SK-N-SH (cell line): ENCODE data around the gene USP13. TPM values are rescaled to one million over a fixed set of nuclear protein-coding genes. Genes with fewer than 3 reads are reported as not detected.

Source experiments
- CTCF ChIA-PET: fragments of 300-600, 350-600 bp; formaldehyde crosslinking; extraction: SDS; loops from one replicate; lab custom pipeline; 2021; lab: Yijun Ruan, JAX
- POLR2A ChIA-PET: fragments of 350-600 bp; sonication (Branson Sonifier 250); formaldehyde crosslinking; extraction: SDS; loops from one replicate; lab custom pipeline; 2020; ENCODE audit warnings: antibody characterized with exemption, inconsistent platforms; lab: Yijun Ruan, JAX
- DNase-seq: peaks from one replicate; pipeline ENCODE4 v3.0.0; 2012
- H2AFZ ChIP-seq: fragments of 200-600 bp; sonication (generic); 2 replicates; pipeline ENCODE4 v1.8.1; 2016; ENCODE audit warnings: antibody characterized with exemption, mild to moderate bottlenecking, low read depth
- H3F3A ChIP-seq: fragments of 200-600 bp; sonication (generic); replicated peaks from 2 replicates; pipeline ENCODE3; 2016; ENCODE audit warnings: antibody characterized with exemption, mild to moderate bottlenecking; ENCODE audit not compliant: insufficient read depth
- H3K27ac ChIP-seq, 2 experiments: fragments of 200-500 bp in 1 of 2; fragments of 200-600 bp in 1 of 2; sonication (Bioruptor generic) in 1 of 2; sonication (generic), shearing (Covaris generic) in 1 of 2; 2 replicates each; pipeline versions ENCODE4 v1.5.1 to v1.6.1; 2014 to 2016; ENCODE audit warnings: low read depth in 2 of 2, inconsistent platforms in 1 of 2, low read length in 1 of 2, mild to moderate bottlenecking in 1 of 2, mixed read lengths in 1 of 2
- H3K27me3 ChIP-seq: fragments of 200-600 bp; sonication (generic), shearing (Covaris generic); 2 replicates; pipeline ENCODE4 v1.6.1; 2016; ENCODE audit warnings: mixed run types; ENCODE audit not compliant: insufficient read depth
- H3K36me3 ChIP-seq, 2 experiments: fragments of 200-500 bp in 1 of 2; fragments of 200-600 bp in 1 of 2; sonication (Bioruptor generic) in 1 of 2; sonication (generic) in 1 of 2; replicated peaks in 1 of 2; 2 replicates each; pipeline versions ENCODE3 to v1.5.1; 2014 to 2016; ENCODE audit warnings: low read length in 1 of 2, mild to moderate bottlenecking in 1 of 2; ENCODE audit not compliant: insufficient read depth in 2 of 2, control insufficient read depth in 1 of 2
- H3K4me1 ChIP-seq, 2 experiments: fragments of 200-500 bp in 1 of 2; fragments of 200-600 bp in 1 of 2; sonication (Bioruptor generic) in 1 of 2; sonication (generic), shearing (Covaris generic) in 1 of 2; 2 replicates each; pipeline versions ENCODE4 v1.5.1 to v1.6.1; 2014 to 2016; ENCODE audit warnings: low read depth in 1 of 2, low read length in 1 of 2, mixed run types in 1 of 2; ENCODE audit not compliant: insufficient read depth in 2 of 2, control insufficient read depth in 1 of 2
- H3K4me2 ChIP-seq: fragments of 200-600 bp; sonication (generic), shearing (Covaris generic); 2 replicates; pipeline ENCODE4 v1.6.1; 2017; ENCODE audit warnings: mixed run types
- H3K4me3 ChIP-seq, 2 experiments: fragments of 200-500 bp in 1 of 2; fragments of 200-600 bp in 1 of 2; sonication (Bioruptor generic) in 1 of 2; sonication (generic), shearing (Covaris generic) in 1 of 2; 2 replicates each; pipeline versions ENCODE4 v1.5.1 to v1.8.1; 2014 to 2016; ENCODE audit warnings: low read depth in 2 of 2, inconsistent platforms in 1 of 2, low read length in 1 of 2, mild to moderate bottlenecking in 1 of 2, mixed read lengths in 1 of 2, moderate library complexity in 1 of 2
- H3K79me2 ChIP-seq: fragments of 200-600 bp; sonication (generic); 2 replicates; pipeline ENCODE4 v1.8.1; 2017; ENCODE audit warnings: mild to moderate bottlenecking; ENCODE audit not compliant: insufficient read depth
- H3K9ac ChIP-seq: fragments of 200-600 bp; sonication (generic); 2 replicates; pipeline ENCODE4 v1.6.1; 2017; ENCODE audit warnings: mixed run types
- H3K9me2 ChIP-seq: fragments of 200-600 bp; sonication (generic); 2 replicates; pipeline ENCODE4 v1.6.1; 2017; ENCODE audit warnings: mixed run types
- H3K9me3 ChIP-seq: fragments of 200-600 bp; sonication (generic); 2 replicates; pipeline ENCODE4 v1.6.1; 2017; ENCODE audit warnings: mixed run types, mild to moderate bottlenecking, moderate library complexity
- H4K20me1 ChIP-seq: fragments of 200-600 bp; sonication (generic); 2 replicates; pipeline ENCODE4 v1.6.1; 2017; ENCODE audit warnings: mild to moderate bottlenecking, mixed run types; ENCODE audit not compliant: insufficient read depth
- CHD2 ChIP-seq: fragments of 150-350 bp; IDR thresholded peaks from 2 replicates; pipeline ENCODE4 v1.6.1; 2018; ENCODE audit warnings: low read length; ENCODE audit not compliant: partially characterized antibody
- CTCF ChIP-seq: fragments of 200-600 bp; sonication (generic); IDR thresholded peaks from 2 replicates; pipeline ENCODE4 v1.6.1; 2017; ENCODE audit warnings: antibody characterized with exemption, mild to moderate bottlenecking, moderate library complexity
- FOSL2 ChIP-seq: IDR thresholded peaks from 2 replicates; pipeline ENCODE4 v1.4.0; 2012; ENCODE audit warnings: low read depth, mild to moderate bottlenecking, moderate library complexity, borderline replicate concordance
- FOXJ3 ChIP-seq: sonication (generic); formaldehyde crosslinking; IDR thresholded peaks from 2 replicates; pipeline ENCODE4 v1.5.1; 2020; ENCODE audit warnings: mild to moderate bottlenecking, missing genetic modification reagents
- FOXM1 ChIP-seq: IDR thresholded peaks from 2 replicates; pipeline ENCODE4 v1.4.0; 2012; ENCODE audit warnings: low read depth, mild to moderate bottlenecking
- GABPA ChIP-seq: IDR thresholded peaks from 2 replicates; pipeline ENCODE4 v1.4.0; 2012; ENCODE audit warnings: low read depth, mild to moderate bottlenecking
- JUND ChIP-seq: IDR thresholded peaks from 2 replicates; pipeline ENCODE4 v1.4.0; 2012
- MXI1 ChIP-seq: IDR thresholded peaks from 2 replicates; pipeline ENCODE4 v1.6.1; 2012; ENCODE audit warnings: mild to moderate bottlenecking, low read depth, low read length, improper control_type of control experiment
- NRF1 ChIP-seq: IDR thresholded peaks from 2 replicates; pipeline ENCODE4 v1.6.1; 2012; ENCODE audit warnings: low read depth, mild to moderate bottlenecking, low read length
- TAF1 ChIP-seq: IDR thresholded peaks from 2 replicates; pipeline ENCODE4 v1.6.1; 2012; ENCODE audit warnings: low read depth, mild to moderate bottlenecking, low read length, moderate library complexity, borderline replicate concordance
- TCF12 ChIP-seq: IDR thresholded peaks from 2 replicates; pipeline ENCODE4 v1.4.0; 2012
- TEAD4 ChIP-seq: IDR thresholded peaks from 2 replicates; pipeline ENCODE4 v1.4.0; 2012; ENCODE audit warnings: mild to moderate bottlenecking, borderline replicate concordance; ENCODE audit not compliant: insufficient read depth
- YY1 ChIP-seq: IDR thresholded peaks from 2 replicates; pipeline ENCODE4 v1.4.0; 2012; ENCODE audit warnings: low read depth, mild to moderate bottlenecking
- WGBS: methylation state at CpG from one replicate; pipeline ENCODE4 v1.1.6; 2017; ENCODE audit warnings: low lambda C conversion rate; 5-methylcytosine and 5-hydroxymethylcytosine counted together
- polyA plus RNA-seq, 3 experiments: library from polyadenylated mRNA; depleted of rRNA; stranded (reverse); fragments of >200 nt; gene quantifications; 2 replicates each; pipeline ENCODE4 v1.2.3, GENCODE V29; 2012

Gene USP13
- polyA plus RNA-seq, 1 of the 3 experiments (the other 2 are of a cell fraction), result 8.2 TPM

- Histone ChIP-seq H4K20me1 (peaks cover 41% of the 10 kb centered on the region; the same call in 1 of the 2 replicates), H3F3A (peaks cover 7% of the 10 kb centered on the region), H3K4me3 (no peak overlapping the region), H3K9me3 (no peaks in the 10 kb centered on the region), H3K79me2 (peaks cover 99% of the 10 kb centered on the region), H3K27me3 (no peaks in the 10 kb centered on the region), H3K9ac (no peak overlapping the region), H3K27ac (no peak overlapping the region), H3K36me3 (no peaks in the 10 kb centered on the region), H3K9me2 (no peaks in the 10 kb centered on the region), H3K4me1 (peaks cover 5 to 12% of the 10 kb centered on the region in 2 experiments; a peak in 2 of 4 replicates), H2AFZ (no peak overlapping the region), H3K4me2 (no peak overlapping the region)
- ChIA-PET POLR2A (interaction anchor here (1.1 kb wide), 1 partner anchor 14 kb away, joined by 3 read pairs; no protein-coding TSS in a partner anchor), CTCF (interaction anchor here (1.1 kb wide), 1 partner anchor 17 kb away, joined by 4 read pairs; no protein-coding TSS in a partner anchor)
- WGBS, result 63% methylated on average over 7 of the region's 8 CpGs
- TF ChIP-seq FOXJ3 (no peak), GABPA (no peak), MXI1 (peak; percentile 94), CHD2 (no peak), YY1 (no peak), TCF12 (no peak)
- peak; percentile 64 for DNase-seq
Measured at GRCh38 chr3:179666436-179667035, 13.7 kb downstream of the USP13 start.

- TF ChIP-seq TAF1, result no peak
- TF ChIP-seq CHD2, result no peak
- TF ChIP-seq NRF1, result no peak
- H3K27me3 ChIP-seq, result no peaks in the 10 kb centered on the region
- peaks cover 10 to 12% of the 10 kb centered on the region in 2 experiments; a peak in 3 of 4 replicates for H3K4me1 ChIP-seq
- H3K9me3 ChIP-seq, result no peaks in the 10 kb centered on the region
- POLR2A ChIA-PET, result no interaction called here
- H3K9ac ChIP-seq, result no peak overlapping the region
- WGBS, result 100% methylated on average over 1 of the region's 1 CpG
- DNase-seq, result no peak
- no peaks in the 10 kb centered on the region for H3K36me3 ChIP-seq
- peaks cover 51% of the 10 kb centered on the region; the same call in 1 of the 2 replicates for H4K20me1 ChIP-seq
- CTCF ChIA-PET, result no interaction called here
- peaks cover 99% of the 10 kb centered on the region for H3K79me2 ChIP-seq
- H3F3A ChIP-seq, result peaks cover 7% of the 10 kb centered on the region
- H2AFZ ChIP-seq, result no peak overlapping the region
- H3K9me2 ChIP-seq, result no peaks in the 10 kb centered on the region
- H3K4me2 ChIP-seq, result no peak overlapping the region
- no peak overlapping the region for H3K27ac ChIP-seq
- no peak overlapping the region for H3K4me3 ChIP-seq
Measured at GRCh38 chr3:179668429-179668828, 15.6 kb downstream of the USP13 start.

GRCh38 chr3:179670311-179670710, 17.5 kb downstream of the USP13 start:
- Histone ChIP-seq H3K4me3 (no peak overlapping the region), H2AFZ (no peak overlapping the region), H3K9me3 (no peaks in the 10 kb centered on the region), H3K36me3 (no peaks in the 10 kb centered on the region), H3K9me2 (no peaks in the 10 kb centered on the region), H3K9ac (no peak overlapping the region), H3K79me2 (peaks cover 99% of the 10 kb centered on the region), H3K27me3 (no peaks in the 10 kb centered on the region), H3K4me1 (peaks cover 10 to 12% of the 10 kb centered on the region in 2 experiments; a peak in 3 of 4 replicates), H3K27ac (no peak overlapping the region), H3K4me2 (no peak overlapping the region), H4K20me1 (peaks cover 45% of the 10 kb centered on the region; the same call in 1 of the 2 replicates), H3F3A (peaks cover 7% of the 10 kb centered on the region)
- POLR2A ChIA-PET, result no interaction called here
- TF ChIP-seq TAF1, result no peak
- no peak for TF ChIP-seq TCF12
- TF ChIP-seq CTCF, result no peak
- no peak for TF ChIP-seq FOXJ3
- TF ChIP-seq CHD2, result no peak
- no peak for TF ChIP-seq TEAD4
- TF ChIP-seq JUND, result no peak
- TF ChIP-seq GABPA, result no peak
- TF ChIP-seq FOXM1, result no peak
- TF ChIP-seq FOSL2, result no peak
- 96% methylated on average over 8 of the region's 8 CpGs for WGBS
- DNase-seq, result no peak
- CTCF ChIA-PET, result no interaction called here
